Ishikawa (cell line): Measurements from ENCODE around the gene SYNDIG1.

Source experiments
- EGR1 ChIP-seq: IDR thresholded peaks from 2 replicates; pipeline ENCODE4 v1.6.1; 2012
- EP300 ChIP-seq: IDR thresholded peaks from 2 replicates; pipeline ENCODE4 v1.6.1; 2012; ENCODE audit warnings: borderline replicate concordance
- NFIC ChIP-seq: IDR thresholded peaks from 2 replicates; pipeline ENCODE4 v1.6.1; 2012
- RAD21 ChIP-seq: IDR thresholded peaks from 2 replicates; pipeline ENCODE4 v1.6.1; 2012; ENCODE audit warnings: low read depth
- TAF1 ChIP-seq: IDR thresholded peaks from 2 replicates; pipeline ENCODE4 v1.6.1; 2012; ENCODE audit warnings: low read depth, mild to moderate bottlenecking
- TCF12 ChIP-seq: IDR thresholded peaks from 2 replicates; pipeline ENCODE4 v1.6.1; 2012; ENCODE audit warnings: low read depth
- TEAD4 ChIP-seq: IDR thresholded peaks from 2 replicates; pipeline ENCODE4 v1.6.1; 2012
- YY1 ChIP-seq: IDR thresholded peaks from 2 replicates; pipeline ENCODE4 v1.6.1; 2012; ENCODE audit warnings: low read depth
- ZBTB7A ChIP-seq: IDR thresholded peaks from 2 replicates; pipeline ENCODE4 v1.6.1; 2012; ENCODE audit warnings: low read depth
- TF ChIP-seq, protein P1 (sequence below): IDR thresholded peaks from 2 replicates; pipeline ENCODE4 v1.6.1; 2012
- TF ChIP-seq, protein P2 (sequence below): IDR thresholded peaks from 2 replicates; pipeline ENCODE4 v1.6.1; 2012; ENCODE audit warnings: low read depth, mild to moderate bottlenecking

DNA sequence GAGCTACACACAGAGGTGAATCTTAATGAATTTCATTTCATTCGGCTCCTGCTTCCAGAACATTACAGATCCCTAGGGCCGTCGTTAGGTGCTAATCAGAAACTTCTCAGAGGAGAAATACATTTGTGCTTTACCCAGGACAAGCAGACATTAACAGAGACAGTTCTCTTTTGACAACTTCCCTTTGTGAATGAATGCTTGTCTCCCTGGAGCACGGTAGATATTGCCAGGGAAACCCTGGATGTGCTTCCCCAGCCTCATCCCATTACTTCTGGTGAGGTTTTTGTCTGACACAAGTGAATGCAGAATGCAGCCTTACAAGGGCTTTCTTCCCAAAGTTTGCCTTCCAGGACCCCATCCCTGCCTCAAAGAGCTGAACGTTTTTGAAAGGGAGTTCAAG lies 105.4 kb downstream of the SYNDIG1 start:
- TF ChIP-seq, protein P1, sequence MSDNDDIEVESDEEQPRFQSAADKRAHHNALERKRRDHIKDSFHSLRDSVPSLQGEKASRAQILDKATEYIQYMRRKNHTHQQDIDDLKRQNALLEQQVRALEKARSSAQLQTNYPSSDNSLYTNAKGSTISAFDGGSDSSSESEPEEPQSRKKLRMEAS: no peak
- TF ChIP-seq TCF12 (no peak), EP300 (no peak), YY1 (no peak), NFIC (no peak), TEAD4 (no peak), RAD21 (no peak), TAF1 (no peak), ZBTB7A (no peak), EGR1 (no peak)
- TF ChIP-seq, protein P2, sequence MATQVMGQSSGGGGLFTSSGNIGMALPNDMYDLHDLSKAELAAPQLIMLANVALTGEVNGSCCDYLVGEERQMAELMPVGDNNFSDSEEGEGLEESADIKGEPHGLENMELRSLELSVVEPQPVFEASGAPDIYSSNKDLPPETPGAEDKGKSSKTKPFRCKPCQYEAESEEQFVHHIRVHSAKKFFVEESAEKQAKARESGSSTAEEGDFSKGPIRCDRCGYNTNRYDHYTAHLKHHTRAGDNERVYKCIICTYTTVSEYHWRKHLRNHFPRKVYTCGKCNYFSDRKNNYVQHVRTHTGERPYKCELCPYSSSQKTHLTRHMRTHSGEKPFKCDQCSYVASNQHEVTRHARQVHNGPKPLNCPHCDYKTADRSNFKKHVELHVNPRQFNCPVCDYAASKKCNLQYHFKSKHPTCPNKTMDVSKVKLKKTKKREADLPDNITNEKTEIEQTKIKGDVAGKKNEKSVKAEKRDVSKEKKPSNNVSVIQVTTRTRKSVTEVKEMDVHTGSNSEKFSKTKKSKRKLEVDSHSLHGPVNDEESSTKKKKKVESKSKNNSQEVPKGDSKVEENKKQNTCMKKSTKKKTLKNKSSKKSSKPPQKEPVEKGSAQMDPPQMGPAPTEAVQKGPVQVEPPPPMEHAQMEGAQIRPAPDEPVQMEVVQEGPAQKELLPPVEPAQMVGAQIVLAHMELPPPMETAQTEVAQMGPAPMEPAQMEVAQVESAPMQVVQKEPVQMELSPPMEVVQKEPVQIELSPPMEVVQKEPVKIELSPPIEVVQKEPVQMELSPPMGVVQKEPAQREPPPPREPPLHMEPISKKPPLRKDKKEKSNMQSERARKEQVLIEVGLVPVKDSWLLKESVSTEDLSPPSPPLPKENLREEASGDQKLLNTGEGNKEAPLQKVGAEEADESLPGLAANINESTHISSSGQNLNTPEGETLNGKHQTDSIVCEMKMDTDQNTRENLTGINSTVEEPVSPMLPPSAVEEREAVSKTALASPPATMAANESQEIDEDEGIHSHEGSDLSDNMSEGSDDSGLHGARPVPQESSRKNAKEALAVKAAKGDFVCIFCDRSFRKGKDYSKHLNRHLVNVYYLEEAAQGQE: no peak
